Stimulated activated CD8-positive, alpha-beta memory T cell treated with anti-CD3 and anti-CD28 coated beads, Interleukin-15, amount 100 ng/mL, for 4 hours (primary cell): ENCODE results near the gene SETD4.
"Not testable (repeated sequence)": the region's sequence is repeated elsewhere in the genome, so short reads cannot be mapped to it uniquely, and the experiment has no call there.

Experiments
- DNase-seq, 2 donors: peaks; one replicate each; pipeline ENCODE4 v3.0.0-alpha.2; 2020; ENCODE audit warnings: low read depth in 2 of 2

SETD4 gene

DNA sequence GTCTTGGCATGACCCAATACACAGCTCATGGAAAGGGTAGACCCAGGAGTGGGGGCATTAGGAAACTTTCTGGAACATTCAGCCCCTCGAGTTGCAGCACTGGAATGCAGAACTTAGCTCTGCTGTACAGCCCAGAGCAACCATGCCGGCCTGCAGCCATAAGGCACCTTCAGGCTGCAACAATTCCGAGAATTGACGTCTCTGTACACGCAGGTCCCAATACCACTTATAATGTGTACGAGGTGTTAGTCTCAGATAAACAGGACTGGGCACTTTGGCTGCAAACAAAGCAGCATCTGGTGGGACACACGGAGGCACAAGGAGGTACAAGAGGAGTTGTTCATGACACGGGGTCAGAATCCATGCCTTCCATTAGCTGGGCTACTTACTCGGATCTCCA, 17.4 kb upstream of the SETD4 start:
- DNase-seq: no peak

DNA sequence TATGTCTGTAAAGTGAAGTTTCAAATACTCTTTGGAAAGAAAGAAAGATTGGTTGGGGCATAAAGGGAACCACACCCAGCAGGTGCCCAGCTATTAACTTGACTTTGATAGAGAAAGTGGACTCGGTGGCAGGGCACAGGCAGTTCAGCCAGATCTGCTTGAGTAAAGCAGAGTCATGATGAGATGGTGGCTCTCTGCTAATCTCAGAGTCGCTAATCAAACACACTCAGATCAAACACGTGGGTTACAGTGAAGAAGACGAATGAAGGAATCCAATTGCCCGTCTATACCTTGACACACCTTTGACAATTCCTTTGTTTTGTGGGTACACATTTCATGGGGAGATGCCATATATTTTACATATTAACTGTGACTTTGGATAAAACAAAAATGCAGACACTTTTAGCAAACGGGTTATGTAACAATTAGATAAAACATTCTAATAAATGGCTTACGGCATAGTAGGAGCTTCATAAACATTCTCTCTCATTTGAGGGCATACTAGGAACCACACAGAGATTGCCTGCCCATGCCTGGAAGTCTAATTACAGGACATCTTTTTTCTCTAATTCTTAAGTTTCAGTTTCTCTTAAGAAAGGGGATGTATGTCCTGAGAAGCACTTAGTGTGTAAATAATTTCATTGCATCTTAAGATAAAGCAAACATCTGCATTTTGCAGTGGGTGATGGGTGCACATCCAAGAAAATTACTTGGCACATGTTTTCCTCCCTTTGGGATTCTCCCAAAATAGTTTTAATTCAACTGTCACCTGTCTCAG, 16.7 kb upstream of the SETD4 start:
- no peak for DNase-seq

DNA sequence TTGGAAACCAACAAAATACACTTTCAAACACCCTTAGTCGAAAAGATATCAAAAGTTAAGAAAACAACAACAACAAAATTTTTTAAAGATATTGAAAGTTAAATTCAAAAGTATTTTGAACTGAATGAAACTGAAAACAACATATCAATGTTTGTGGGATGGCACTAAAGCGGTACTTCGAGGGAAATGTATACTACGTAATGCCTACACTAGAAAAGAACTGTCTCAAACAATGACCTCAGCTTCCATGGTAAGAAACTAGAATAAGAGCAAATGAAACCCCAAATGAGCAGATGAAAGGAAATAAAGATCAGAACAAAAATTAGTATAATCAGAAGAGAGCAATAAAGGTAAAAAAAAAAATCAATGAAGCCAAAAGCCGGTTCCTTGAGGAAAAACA, 15.6 kb upstream of the SETD4 start:
- no peak for DNase-seq

DNA sequence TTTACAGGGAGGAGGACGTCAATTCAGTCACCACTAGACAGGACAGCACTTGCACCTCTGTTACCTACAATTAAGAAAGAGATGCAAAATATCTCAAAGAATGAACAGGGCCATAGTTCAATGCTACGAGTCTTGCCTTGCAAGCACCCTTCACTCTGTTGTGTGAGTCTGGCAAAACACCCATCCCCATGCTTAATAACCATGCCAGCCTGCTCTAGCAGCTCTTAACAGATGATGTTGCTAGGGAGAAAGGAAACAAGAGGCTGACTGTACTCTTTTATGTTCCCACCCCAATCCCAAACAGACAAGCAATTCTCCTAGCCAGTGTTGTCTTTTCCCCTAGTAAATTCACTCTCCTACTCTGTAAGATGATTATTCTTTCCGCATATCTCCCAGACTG, 14.8 kb upstream of the SETD4 start:
- no peak for DNase-seq

DNA sequence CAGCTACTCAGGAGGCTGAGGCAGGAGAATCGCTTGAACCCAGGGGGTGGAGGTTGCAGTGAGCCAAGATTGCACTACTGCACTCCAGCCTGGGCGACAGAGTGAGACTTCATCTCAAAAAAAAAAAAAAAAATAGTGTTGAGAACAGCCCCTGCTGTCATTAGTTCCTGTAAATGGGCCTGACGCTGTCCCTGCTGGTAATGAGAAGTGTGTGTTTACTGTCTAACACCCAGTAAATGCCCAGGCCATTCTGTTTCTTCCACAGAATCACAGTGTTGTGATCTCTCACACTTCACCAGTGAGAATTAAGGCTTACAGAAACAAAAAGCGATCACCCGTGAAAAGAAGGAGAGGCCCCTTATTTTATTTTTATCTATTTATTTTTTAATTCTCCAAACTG, 13.6 kb upstream of the SETD4 start:
- not testable (repeated sequence) for DNase-seq

DNA sequence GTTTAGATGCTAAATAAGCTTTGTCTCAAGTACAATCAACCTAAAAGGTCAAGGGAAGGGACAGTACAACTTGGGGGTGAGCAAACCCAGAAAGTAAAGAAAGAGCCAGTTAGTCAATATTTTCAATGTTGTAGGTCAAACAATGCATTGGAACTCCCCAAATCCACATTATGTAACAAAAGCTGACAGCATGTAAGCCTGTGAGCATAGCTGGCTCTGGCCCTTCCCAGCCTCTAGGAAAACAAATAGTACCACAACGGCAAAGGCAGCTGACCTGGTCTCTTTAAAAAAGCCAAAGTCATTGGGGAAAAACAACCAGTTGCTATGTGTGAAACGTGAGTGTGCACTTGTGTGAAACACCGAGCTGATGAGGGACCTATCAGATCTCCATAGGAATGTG, 12.9 kb upstream of the SETD4 start:
- DNase-seq: no peak

DNA sequence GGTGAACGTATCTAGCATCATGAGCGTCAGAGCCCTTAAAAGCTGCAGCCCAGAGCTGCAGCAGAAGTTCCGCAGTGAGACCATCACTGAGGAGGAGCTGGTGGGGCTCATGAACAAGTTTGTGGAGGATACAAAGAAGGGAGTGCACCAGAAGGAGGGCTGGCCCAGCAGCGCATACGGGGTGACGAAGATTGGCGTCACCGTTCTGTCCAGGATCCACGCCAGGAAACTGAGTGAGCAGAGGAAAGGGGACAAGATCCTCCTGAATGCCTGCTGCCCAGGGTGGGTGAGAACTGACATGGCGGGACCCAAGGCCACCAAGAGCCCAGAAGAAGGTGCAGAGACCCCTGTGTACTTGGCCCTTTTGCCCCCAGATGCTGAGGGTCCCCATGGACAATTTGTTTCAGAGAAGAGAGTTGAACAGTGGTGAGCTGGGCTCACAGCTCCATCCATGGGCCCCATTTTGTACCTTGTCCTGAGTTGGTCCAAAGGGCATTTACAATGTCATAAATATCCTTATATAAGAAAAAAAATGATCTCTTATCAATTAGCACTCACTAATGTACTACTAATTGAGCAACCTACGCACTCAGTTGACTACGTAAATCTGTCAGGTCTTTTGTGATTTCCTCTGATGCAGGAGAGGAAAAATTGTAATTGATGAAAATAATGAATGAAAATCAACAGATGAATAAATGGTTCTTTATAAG, 12.3 kb upstream of the SETD4 start:
- no peak for DNase-seq

DNA sequence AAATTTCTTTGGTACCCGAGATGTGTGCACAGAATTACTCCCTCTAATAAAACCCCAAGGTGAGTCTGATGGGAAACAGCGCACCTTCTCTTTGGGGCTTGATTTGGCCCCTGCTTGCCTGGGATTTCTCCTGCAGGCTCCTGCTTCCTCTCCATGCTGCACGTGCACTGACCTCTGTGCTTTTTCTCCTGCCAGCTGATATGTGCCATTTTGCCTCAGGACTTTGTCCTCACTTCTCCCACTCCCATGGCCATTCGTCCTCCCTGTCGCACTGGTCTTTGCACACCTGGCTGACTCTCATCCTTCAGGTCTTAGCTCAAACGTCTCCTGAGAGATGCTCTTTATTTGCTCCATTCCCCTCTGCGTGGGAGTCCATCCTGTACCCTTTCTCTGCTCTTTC, 10.7 kb upstream of the SETD4 start:
- DNase-seq: no peak

DNA sequence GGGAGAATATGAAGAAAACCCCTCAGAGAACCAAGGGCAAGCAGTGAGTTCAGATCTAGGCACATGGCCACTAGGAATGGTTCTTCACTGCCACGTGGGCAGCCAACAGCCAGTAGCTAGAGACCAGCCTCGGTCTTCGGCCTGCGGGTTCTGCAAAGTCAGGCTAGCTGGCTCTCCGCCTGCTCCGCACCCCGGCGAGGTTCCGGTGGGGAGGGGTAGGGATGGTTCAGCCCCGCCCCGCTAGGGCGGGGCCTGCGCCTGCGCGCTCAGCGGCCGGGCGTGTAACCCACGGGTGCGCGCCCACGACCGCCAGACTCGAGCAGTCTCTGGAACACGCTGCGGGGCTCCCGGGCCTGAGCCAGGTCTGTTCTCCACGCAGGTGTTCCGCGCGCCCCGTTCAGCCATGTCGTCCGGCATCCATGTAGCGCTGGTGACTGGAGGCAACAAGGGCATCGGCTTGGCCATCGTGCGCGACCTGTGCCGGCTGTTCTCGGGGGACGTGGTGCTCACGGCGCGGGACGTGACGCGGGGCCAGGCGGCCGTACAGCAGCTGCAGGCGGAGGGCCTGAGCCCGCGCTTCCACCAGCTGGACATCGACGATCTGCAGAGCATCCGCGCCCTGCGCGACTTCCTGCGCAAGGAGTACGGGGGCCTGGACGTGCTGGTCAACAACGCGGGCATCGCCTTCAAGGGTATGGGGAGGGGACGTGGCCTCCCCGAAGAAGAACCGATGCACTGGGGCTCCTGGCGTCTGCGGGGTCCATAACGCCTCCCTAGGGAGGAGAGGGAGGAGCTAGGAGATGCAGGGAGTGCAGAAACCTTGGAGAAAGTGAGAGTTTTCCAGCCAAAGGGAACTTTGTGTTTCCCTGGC, 9.6 kb upstream of the SETD4 start, which contains the start of gene CBR1:
TSS of gene CBR1 (plus strand) at position 312 of the 871 bp plus-strand sequence. CDS start at position 404, 92 bp downstream.
- DNase-seq: peak; percentile 76 to 78

DNA sequence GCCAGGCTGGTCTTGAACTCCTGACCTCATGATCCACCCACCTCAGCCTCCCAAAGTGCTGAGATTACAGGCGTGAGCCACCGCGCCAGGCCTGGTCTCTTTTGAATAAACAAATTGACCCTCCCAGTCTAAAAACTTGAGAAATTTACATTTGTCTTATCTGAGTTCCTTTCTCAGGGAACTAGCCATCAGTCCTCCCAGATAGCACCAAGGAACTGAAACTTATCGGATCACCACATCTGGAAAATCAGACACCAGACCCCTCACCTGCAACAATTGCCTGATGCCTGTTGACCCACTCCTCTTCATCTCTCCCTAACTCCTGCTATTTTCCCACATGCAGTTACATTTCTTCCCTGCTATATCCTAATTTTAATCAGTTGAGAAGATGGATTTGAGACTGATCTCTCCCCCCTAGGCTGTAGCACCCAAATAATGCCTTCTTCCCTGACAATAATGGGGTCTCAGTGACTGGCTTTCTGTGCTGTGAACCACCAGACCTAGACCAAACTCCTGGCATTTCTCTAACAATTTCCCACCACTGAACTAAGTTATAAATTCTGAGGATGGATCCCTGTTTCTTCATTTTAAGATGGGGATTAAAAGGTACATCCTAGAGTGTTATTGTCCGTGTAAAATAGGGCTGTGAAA, 8.5 kb upstream of the SETD4 start:
- DNase-seq: no peak

DNA sequence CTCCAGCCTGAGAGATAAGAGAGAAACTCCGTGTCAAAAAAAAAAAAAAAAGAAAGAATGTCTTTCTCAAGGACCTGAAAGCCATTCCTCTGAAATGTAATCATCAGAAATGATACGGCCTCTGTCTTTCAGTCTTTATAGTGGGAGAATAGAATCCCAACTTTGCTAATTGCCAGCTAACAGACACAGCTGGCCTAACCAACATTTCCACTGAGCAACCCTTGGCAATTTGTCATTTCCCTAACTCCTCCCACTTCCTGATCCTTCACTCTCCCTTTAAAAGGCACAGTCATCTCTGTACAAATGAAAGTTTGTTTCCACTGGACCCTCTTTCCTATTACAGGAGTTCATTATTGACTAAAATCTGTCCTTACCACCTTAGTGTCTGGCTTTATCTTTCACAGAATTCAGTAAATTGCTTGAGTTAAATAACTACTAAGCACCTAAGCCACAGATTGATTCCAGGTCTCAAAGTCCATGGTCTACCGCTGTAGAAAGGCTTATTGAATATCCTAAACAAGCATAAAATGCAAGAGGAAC, 5.2 kb upstream of the SETD4 start:
- DNase-seq: no peak

DNA sequence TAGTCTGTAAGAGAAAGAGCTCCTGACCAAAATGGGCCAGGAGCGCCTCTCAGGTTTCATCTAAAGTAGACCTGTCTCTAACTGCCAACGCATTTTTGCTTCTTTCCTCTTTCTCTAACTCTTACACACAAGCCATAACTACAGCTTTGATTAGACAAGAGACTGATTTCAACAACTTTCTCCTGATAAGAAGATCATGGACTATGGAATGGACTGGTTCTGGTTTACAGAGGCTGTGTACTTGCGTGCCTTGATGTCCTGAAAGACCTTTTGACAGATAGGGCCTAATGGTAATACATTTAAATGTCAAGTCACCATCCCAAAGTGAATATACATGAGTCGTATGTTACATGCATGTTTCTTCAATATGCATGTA, 3.7 kb upstream of the SETD4 start:
- DNase-seq: no peak

DNA sequence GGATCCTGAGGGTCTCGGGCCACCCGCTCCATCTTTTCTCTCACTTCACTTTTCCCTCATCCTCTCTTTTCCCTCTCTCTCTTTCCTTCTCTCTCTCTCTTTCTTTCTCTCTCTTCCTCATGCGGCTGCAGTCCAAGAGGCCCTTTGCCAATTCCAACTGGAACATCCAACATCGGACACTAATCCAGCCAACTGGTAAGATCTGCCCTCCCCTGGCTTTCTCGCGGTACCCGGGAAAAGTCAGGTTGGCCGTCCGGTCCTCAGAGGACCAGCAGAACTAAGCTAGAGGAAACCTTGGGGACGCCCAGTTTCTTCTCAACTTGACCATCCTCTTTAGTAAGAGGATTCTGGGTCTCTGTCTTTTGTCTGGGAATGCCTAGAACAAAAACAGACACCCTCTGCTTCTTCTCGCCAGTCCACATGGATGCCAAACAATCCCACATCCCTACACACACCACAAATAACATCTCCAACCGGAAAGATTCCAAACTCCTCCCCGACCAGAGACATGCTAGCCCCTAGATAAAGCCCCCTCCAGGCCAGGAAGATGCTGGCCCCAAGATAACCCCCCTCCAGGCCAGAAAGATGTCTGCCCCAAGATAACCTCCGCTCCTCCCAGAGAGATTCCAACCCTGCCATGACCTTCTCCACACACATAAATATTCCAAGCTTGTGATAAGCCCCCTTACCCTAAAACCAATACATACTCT, 3.2 kb upstream of the SETD4 start:
- no peak for DNase-seq

DNA sequence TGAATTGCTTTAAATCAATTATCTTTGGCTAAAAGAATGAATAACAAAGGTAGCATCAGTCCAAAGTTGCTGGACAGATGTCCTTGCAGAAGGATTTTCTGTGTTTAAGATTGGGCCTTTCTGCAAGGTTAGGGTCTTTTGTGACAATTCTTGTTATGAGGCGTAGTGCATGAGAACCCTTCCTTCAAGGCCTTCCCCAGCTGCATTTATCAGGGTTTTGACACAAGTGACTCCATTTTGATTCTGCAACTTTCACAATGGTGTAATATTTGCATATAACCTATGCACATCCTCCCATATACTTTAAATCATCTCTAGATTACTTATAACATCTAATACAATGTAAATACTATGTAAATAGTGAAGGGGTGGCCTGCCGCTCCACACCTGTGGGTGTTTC, 1.1 kb upstream of the SETD4 start:
- no peak for DNase-seq

DNA sequence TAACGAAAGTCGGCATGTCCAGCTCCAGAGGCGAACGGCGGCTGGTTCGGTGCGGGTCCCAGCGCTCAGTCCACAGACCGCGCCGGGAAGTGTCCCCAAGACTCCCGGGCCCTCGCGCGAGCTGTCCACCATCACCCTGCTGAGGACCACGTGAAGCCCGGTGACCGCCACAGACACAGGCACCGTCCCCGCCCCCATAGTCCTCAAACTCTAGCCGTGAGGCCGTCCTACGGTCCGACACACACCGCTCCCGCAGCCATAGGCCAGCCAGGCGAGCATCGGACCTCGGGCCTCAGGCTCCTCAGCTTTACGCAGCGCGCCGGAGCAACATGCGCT, 535 bp downstream of the SETD4 start:
- DNase-seq: no peak

DNA sequence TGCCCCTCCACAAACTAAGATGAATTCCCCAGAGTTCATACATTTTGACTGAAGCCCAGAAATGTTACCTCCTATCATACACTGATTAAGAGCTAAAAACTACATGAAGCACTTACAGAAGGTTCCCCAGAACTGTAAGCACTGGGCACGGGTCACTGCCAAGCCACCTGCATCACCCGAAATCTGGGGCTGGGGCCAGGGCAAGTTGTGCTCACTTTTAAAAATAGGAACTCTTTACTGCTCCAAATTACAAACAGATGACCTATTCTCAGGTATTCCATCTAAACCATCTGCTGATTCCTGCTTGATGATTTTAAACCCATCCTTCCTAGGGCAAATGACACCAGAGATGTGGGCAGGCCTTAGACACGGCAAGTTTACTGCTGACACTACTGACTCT, 4.8 kb downstream of the SETD4 start:
- DNase-seq: no peak

DNA sequence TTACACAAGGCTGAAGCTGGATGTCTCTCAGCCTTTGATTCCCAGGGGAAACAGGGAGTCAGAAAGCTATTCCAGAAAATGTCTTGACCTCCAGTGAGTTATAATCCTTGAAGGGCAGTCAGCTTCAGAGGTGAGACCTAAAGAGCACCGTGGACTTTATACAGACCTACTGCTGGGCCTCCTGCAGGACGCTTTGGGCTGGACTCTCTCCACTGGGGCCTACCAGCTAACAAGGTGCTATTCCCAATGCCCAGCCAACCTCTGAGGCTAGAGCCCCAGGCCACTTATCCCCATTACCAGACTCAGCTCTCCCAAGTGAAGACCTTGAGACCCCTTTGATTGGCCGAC, 6.6 kb downstream of the SETD4 start:
- DNase-seq: no peak

DNA sequence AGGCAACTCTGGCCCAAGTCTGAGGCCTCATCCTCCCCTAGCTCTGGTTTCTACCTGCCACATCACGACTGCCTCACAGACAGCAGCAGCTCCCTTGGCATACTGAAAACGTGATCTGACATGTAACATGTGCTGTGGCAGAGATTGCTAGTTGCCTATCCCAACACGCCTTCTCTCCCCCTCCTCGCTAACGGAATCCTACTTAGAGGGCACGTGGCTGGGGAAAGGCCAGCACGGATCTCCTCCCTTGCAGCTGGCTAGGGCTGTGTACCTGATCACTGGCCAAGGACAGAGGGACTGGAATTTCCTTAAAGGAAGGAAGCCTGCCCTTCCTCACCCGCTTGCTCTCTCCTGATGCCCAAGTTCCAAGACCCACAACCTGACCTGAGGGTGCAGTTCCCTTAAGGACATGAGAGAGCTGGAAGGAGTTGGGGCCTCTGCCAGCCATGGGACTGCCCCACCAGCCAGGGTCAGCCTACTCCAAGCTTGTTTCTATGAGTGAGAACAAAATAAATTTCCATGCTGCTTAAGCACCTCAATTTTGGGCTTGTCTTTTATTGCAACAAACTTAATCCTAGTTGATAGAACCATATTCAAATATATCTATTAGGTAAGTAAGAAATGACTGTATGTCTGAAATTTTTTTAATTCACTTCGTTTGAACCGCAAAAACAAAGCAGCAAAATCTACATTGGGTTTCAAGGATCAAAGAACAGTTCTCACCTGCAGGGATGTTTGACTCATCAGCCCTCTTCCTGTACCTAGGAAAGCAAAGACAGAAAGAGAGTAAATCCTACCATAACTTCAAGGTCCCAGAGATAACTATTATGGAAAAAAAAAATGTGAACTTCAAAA, 7.2 kb downstream of the SETD4 start:
- no peak for DNase-seq

DNA sequence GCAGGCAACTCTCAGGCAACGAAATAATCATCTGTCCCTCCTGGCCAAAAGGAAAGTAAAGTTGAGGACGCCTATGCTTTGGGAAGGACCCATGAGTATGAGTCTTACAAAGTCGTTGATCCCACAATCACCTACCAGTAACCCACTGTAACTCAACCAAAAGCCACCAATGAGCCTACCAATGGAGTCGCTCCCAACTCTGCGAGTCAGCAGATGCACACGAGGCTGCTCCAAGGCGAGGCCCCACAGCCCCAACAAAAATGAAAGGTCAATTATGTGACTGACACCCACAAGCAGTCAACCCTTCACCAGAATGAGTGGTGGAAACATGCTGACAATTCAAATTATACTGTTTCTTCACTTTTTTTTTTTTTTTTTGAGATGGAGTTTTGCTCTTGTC, 12.0 kb downstream of the SETD4 start:
- DNase-seq: no peak

DNA sequence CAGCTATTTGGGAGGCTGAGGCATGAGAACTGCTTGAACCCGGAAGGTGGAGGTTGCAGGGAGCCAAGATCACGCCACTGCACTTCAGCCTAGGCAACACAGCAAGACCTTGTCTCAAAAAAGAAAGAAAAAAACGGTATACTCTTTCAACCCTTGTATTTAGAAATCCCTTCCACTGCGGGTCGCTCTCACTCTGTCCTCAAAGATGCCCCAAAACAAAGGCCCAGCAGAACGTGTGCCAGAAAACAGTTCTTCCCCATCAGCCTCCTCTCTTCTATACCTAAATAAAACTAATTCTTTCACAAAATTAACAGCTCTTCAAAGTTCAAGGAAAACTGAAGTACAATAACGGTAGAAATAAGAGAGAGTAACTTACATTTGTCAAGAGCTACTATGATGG, 13.2 kb downstream of the SETD4 start:
- no peak for DNase-seq
